ENCODE results near the gene SYPL1.

SYPL1 gene

DNA sequence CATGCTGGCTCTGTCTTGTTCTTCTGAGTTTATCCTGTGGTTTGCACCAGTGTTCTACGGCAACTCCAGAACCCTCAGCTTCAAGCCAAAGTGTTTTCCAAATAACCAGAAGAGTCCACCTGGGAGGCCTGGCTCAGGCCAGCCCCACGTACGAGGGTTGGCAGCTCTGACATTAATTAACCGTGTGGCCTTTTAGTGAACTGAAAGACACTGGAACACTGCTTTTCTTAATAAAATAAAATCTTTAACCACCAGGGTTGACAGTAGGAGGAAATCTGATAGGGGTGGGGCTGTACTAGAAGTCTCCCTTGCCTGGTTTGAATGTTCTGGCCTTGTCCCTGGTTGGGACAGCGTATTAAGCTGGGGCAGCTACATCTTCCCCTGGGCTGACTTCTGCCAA, 64.9 kb downstream of the SYPL1 start:
- no peaks in the 10 kb centered on the region for H3K36me3 ChIP-seq (ENCODE audit: insufficient read depth, low read length)
- peaks cover 3% of the 10 kb centered on the region for H3K4me1 ChIP-seq (ENCODE audit: insufficient read depth, low read length)
- H3K4me3 ChIP-seq (ENCODE audit: low read depth in 1 of 2, low read length in 2 of 2) = no peak overlapping the region
- no peak overlapping the region for H3K27ac ChIP-seq (ENCODE audit: low read length)
- peaks cover 3% of the 10 kb centered on the region for H3K9me3 ChIP-seq (ENCODE audit: insufficient read depth, low read length, severe bottlenecking)
- no peak for DNase-seq
- no peak overlapping the region for H3K9ac ChIP-seq (ENCODE audit: low read depth, low read length)
- ATAC-seq (ENCODE audit: insufficient read depth, low read depth) = no peak
- no peaks in the 10 kb centered on the region for H4K20me1 ChIP-seq (ENCODE audit: insufficient read depth, low read length)
- no peak overlapping the region for H2AFZ ChIP-seq (ENCODE audit: low read depth, low read length)
- H3K4me2 ChIP-seq (ENCODE audit: insufficient read depth, low read length) = no peak overlapping the region
- H3K79me2 ChIP-seq (ENCODE audit: insufficient read depth, low read length) = no peaks in the 10 kb centered on the region
- peaks cover 57% of the 10 kb centered on the region for H3K27me3 ChIP-seq (ENCODE audit: insufficient read depth, low read length, poor library complexity)
- TF ChIP-seq EZH2 (IDR thresholded peaks at IDR 0.05; ENCODE audit: borderline replicate concordance, low read depth, low read length, severe bottlenecking) = no peak
- TF ChIP-seq CTCF (IDR thresholded peaks at IDR 0.05; ENCODE audit: borderline replicate concordance, extremely low read depth, low read length, poor library complexity, severe bottlenecking) = no peak

GRCh38 chr7:106045586-106045985, 66.5 kb downstream of the SYPL1 start:
- H3K9me3 ChIP-seq (ENCODE audit: insufficient read depth, low read length, severe bottlenecking) = no peaks in the 10 kb centered on the region
- no peak overlapping the region for H3K4me2 ChIP-seq (ENCODE audit: insufficient read depth, low read length)
- H3K4me1 ChIP-seq (ENCODE audit: insufficient read depth, low read length) = peaks cover 3% of the 10 kb centered on the region
- no peak overlapping the region for H3K9ac ChIP-seq (ENCODE audit: low read depth, low read length)
- DNase-seq (no peak), ATAC-seq (ENCODE audit: insufficient read depth, low read depth) (no peak)
- no peak overlapping the region for H3K27ac ChIP-seq (ENCODE audit: low read length)
- no peaks in the 10 kb centered on the region for H3K36me3 ChIP-seq (ENCODE audit: insufficient read depth, low read length)
- peaks cover 58% of the 10 kb centered on the region for H3K27me3 ChIP-seq (ENCODE audit: insufficient read depth, low read length, poor library complexity)
- no peaks in the 10 kb centered on the region for H3K79me2 ChIP-seq (ENCODE audit: insufficient read depth, low read length)
- peaks cover 8% of the 10 kb centered on the region; the same call in 1 of the 2 replicates for H4K20me1 ChIP-seq (ENCODE audit: insufficient read depth, low read length)
- TF ChIP-seq EZH2 (IDR thresholded peaks at IDR 0.05; ENCODE audit: borderline replicate concordance, low read depth, low read length, severe bottlenecking) (no peak), CTCF (IDR thresholded peaks at IDR 0.05; ENCODE audit: borderline replicate concordance, extremely low read depth, low read length, poor library complexity, severe bottlenecking) (no peak)
- H3K4me3 ChIP-seq (ENCODE audit: low read depth in 1 of 2, low read length in 2 of 2) = no peak overlapping the region
- H2AFZ ChIP-seq (ENCODE audit: low read depth, low read length) = no peak overlapping the region

DNA sequence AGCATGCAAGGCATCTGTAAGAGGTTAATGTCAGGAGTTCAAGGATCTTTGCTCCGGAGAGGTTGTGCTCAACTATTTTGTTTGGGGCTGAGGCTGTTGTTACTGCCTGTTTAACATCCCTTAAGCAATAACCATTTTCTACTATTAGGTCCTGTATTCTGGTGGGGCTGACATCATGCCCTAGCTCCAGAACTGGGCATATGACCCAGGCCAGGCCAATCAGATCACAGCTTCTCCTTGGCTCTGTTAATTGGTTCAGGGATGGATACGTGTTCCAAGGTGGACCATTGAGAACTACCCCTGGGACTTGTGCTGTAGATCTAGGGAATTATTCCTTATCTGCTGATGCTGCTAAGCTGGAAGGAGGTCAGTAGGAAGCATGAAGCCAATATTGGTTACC, 67.0 kb downstream of the SYPL1 start:
- DNase-seq (no peak), ATAC-seq (ENCODE audit: insufficient read depth, low read depth) (no peak)
- H3K4me1 ChIP-seq (ENCODE audit: insufficient read depth, low read length) = peaks cover 3% of the 10 kb centered on the region
- H3K27ac ChIP-seq (ENCODE audit: low read length) = no peak overlapping the region
- no peak overlapping the region for H2AFZ ChIP-seq (ENCODE audit: low read depth, low read length)
- H3K4me3 ChIP-seq (ENCODE audit: low read depth in 1 of 2, low read length in 2 of 2) = no peak overlapping the region
- no peak overlapping the region for H3K9ac ChIP-seq (ENCODE audit: low read depth, low read length)
- TF ChIP-seq CTCF (IDR thresholded peaks at IDR 0.05; ENCODE audit: borderline replicate concordance, extremely low read depth, low read length, poor library complexity, severe bottlenecking) = no peak
- TF ChIP-seq EZH2 (IDR thresholded peaks at IDR 0.05; ENCODE audit: borderline replicate concordance, low read depth, low read length, severe bottlenecking) = no peak
- no peaks in the 10 kb centered on the region for H3K36me3 ChIP-seq (ENCODE audit: insufficient read depth, low read length)
- H3K9me3 ChIP-seq (ENCODE audit: insufficient read depth, low read length, severe bottlenecking) = no peaks in the 10 kb centered on the region
- peaks cover 8% of the 10 kb centered on the region; the same call in 1 of the 2 replicates for H4K20me1 ChIP-seq (ENCODE audit: insufficient read depth, low read length)
- peaks cover 58% of the 10 kb centered on the region for H3K27me3 ChIP-seq (ENCODE audit: insufficient read depth, low read length, poor library complexity)
- no peak overlapping the region for H3K4me2 ChIP-seq (ENCODE audit: insufficient read depth, low read length)
- no peaks in the 10 kb centered on the region for H3K79me2 ChIP-seq (ENCODE audit: insufficient read depth, low read length)

DNA sequence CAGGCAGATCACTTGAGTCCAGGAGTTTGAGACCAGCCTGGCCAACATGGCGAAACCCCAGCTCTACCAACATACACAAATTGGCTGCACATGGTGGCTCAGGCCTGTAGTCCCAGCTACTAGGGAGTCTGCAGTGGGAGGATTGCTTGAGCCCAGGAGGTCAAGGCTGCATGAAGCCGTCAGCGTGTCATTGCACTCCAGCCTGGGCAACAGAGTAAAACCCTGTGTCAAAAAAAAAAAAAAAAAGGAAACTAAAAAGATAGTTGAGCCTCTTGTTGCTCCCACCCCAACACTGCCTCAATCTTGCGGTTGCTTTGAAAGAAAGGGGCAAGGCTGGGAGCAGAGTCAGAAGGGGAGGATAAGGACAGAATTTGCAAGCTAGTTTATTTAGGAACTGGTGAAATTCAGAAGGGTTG, 69.9 kb downstream of the SYPL1 start:
- Histone ChIP-seq H2AFZ (ENCODE audit: low read depth, low read length) (no peak overlapping the region), H3K79me2 (ENCODE audit: insufficient read depth, low read length) (no peaks in the 10 kb centered on the region), H3K27ac (ENCODE audit: low read length) (no peak overlapping the region), H3K4me1 (ENCODE audit: insufficient read depth, low read length) (peaks cover 3% of the 10 kb centered on the region), H3K9me3 (ENCODE audit: insufficient read depth, low read length, severe bottlenecking) (no peaks in the 10 kb centered on the region), H3K9ac (ENCODE audit: low read depth, low read length) (no peak overlapping the region), H3K36me3 (ENCODE audit: insufficient read depth, low read length) (no peaks in the 10 kb centered on the region), H3K4me3 (ENCODE audit: low read depth in 1 of 2, low read length in 2 of 2) (no peak overlapping the region), H4K20me1 (ENCODE audit: insufficient read depth, low read length) (peaks cover 17% of the 10 kb centered on the region; the same call in 1 of the 2 replicates), H3K27me3 (ENCODE audit: insufficient read depth, low read length, poor library complexity) (peaks cover 56% of the 10 kb centered on the region), H3K4me2 (ENCODE audit: insufficient read depth, low read length) (no peak overlapping the region; the same call in 1 of the 2 replicates)
- no peak for DNase-seq
- no peak for ATAC-seq (ENCODE audit: insufficient read depth, low read depth)
- no peak for TF ChIP-seq EZH2 (IDR thresholded peaks at IDR 0.05; ENCODE audit: borderline replicate concordance, low read depth, low read length, severe bottlenecking)
- no peak for TF ChIP-seq CTCF (IDR thresholded peaks at IDR 0.05; ENCODE audit: borderline replicate concordance, extremely low read depth, low read length, poor library complexity, severe bottlenecking)
